ENCODE data around the gene PARD6G. TPM values are rescaled to one million over a fixed set of nuclear protein-coding genes. Genes with fewer than 3 reads are reported as not detected.
"Not testable (repeated sequence)": the region's sequence is repeated elsewhere in the genome, so short reads cannot be mapped to it uniquely, and the experiment has no call there.

Gene PARD6G
- total RNA-seq, 1 donor from 2014 or later: 6.5 TPM

DNA sequence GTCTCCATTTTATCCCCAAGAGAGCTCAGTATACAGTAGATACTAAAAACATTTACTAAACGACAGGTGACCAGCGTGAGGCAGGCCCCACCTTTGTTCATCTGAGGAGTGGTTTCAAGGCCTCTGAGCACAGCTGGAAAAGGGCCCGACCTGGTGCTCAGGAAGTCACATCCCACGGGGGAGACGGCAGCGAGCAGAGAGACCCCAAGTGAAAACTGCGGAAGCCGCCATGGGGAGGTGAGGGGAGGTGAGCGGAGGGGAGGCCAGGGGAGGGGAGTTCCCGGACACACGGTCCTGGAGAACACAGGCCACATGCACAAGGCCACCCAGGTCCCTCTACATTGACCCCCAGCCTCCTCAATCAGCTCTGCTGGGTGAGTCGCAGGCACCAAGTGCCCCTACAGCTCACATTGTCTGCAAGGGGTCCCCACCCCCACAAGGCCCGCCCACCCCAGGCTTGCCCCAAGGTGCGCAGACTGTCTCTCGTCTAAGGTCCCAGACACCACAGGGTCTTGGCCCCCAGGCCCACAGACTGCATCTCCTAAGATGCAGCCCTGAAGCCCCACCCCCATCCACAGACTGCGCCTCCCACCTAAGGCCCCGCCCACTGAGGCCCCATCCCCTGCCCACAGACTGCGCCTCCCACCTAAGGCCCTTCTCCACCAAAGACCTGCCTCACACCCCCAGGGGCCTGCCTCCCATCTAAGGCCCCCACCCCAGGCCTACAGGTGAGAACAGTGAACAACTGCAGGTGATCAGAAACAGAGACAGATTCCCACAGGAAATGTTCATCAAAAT is 19.1 kb downstream of the PARD6G start:
- no peaks in the 10 kb centered on the region for H3K4me1 ChIP-seq
- intact Hi-C loops (cut with DNase I): no loop called here
- no peaks in the 10 kb centered on the region for H3K9me3 ChIP-seq
- no peaks in the 10 kb centered on the region for H3K36me3 ChIP-seq
- no peak for ATAC-seq
- H3K4me3 ChIP-seq: no peak overlapping the region
- TF ChIP-seq, protein P1, sequence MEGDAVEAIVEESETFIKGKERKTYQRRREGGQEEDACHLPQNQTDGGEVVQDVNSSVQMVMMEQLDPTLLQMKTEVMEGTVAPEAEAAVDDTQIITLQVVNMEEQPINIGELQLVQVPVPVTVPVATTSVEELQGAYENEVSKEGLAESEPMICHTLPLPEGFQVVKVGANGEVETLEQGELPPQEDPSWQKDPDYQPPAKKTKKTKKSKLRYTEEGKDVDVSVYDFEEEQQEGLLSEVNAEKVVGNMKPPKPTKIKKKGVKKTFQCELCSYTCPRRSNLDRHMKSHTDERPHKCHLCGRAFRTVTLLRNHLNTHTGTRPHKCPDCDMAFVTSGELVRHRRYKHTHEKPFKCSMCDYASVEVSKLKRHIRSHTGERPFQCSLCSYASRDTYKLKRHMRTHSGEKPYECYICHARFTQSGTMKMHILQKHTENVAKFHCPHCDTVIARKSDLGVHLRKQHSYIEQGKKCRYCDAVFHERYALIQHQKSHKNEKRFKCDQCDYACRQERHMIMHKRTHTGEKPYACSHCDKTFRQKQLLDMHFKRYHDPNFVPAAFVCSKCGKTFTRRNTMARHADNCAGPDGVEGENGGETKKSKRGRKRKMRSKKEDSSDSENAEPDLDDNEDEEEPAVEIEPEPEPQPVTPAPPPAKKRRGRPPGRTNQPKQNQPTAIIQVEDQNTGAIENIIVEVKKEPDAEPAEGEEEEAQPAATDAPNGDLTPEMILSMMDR (IDR thresholded peaks at IDR 0.05): no peak
- H3K27ac ChIP-seq: no peak overlapping the region
- H3K27me3 ChIP-seq: no peaks in the 10 kb centered on the region
- DNase-seq: no peak

DNA sequence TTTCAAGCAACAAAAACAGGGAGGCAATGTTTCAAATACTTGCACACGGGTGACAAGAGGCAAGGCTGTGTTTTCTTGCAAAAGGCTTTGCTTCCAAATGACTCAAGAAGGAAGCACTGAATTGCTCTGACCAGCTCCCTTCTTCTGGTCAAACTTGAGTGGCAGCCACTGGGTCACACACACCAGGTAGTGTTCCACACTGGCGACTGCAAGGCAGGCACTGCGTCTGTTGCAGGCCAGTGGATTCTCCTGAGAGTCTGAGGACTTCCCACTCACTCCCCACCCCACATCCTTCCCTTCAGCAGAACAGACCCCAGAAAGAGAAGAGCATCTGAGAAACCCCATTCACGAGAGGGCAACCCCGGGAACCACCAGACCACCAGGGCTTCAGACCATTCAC is 19.8 kb downstream of the PARD6G start:
- no peak overlapping the region for H3K4me3 ChIP-seq
- intact Hi-C loops (cut with DNase I): no loop called here
- no peaks in the 10 kb centered on the region for H3K9me3 ChIP-seq
- ATAC-seq: no peak
- TF ChIP-seq, protein P1 (IDR thresholded peaks at IDR 0.05): no peak
- H3K36me3 ChIP-seq: no peaks in the 10 kb centered on the region
- no peak for DNase-seq
- H3K27me3 ChIP-seq: no peaks in the 10 kb centered on the region
- no peak overlapping the region for H3K27ac ChIP-seq
- H3K4me1 ChIP-seq: no peaks in the 10 kb centered on the region

DNA sequence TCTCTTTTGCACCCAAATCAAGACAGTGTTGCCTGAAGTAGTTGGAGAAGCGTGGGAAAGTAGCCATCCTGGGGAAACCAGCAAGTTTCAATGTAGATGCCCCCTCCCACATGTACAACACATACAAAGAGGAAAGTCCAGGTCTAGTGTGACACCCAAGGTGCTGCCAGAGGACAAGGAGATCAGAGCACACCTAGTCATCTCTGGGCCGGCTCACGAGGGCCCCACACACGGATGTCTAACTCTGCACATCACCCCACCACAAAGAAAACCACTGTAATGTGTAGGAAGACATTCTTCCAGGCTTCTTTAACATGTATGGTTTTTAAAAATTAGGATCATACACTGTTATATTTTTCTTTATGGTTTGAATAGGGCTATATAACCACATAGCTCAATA is 21.6 kb downstream of the PARD6G start:
- no peaks in the 10 kb centered on the region for H3K36me3 ChIP-seq
- TF ChIP-seq, protein P1 (IDR thresholded peaks at IDR 0.05): no peak
- no peak overlapping the region for H3K27ac ChIP-seq
- intact Hi-C loops (cut with DNase I): no loop called here
- H3K9me3 ChIP-seq: no peaks in the 10 kb centered on the region
- ATAC-seq (no peak), DNase-seq (no peak)
- H3K4me3 ChIP-seq: no peak overlapping the region
- H3K4me1 ChIP-seq: no peaks in the 10 kb centered on the region
- no peaks in the 10 kb centered on the region for H3K27me3 ChIP-seq

DNA sequence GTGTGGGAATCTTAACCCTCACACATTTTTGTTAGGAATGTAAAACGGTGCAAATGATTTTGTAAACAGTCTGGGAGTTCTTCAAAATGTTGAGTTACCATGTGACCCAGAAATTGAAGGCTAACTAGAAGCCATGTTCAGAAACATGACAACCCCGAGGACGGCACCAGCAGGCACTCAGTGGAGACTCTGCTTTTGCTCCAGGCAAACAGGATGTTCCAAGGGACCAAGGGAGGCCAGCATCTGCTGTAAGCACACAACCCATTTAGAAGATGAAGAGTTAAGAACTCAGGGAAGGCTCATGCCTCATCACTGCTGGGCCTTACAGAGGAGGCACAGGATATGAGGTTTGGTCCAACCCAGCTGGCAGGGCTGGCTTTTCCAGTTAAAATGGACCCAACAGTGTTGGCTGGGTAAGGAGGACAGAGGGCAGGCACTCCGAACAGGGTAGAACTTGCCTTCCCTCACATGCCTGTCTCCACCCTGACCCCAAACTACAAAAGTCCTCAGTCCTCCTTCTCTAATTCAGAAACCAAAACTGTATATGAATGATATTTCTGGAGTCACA is 23.6 kb downstream of the PARD6G start:
- no peak overlapping the region for H3K4me3 ChIP-seq

DNA sequence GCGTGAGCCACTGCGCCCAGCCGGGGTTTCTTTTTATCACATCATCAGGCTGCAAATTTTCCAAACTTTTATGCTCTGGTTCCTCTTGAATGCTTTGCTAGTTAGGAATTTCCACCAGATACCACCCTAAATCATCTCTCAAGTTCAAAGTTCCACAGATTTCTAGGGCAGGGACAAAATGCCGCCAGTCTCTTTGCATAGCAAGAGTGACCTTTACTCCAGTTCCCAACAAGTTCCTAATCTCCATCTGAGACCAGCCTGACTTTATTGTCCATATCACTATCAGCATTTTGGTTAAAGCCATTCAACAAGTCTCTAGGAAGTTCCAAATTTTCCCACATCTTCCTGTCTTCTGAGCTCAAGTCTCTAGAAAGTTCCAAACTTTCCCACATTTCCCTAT is 27.8 kb downstream of the PARD6G start:
- H3K4me3 ChIP-seq; H3K9me3 ChIP-seq; H3K27ac ChIP-seq; H3K27me3 ChIP-seq; DNase-seq; ATAC-seq; H3K4me1 ChIP-seq; H3K36me3 ChIP-seq; intact Hi-C loops (cut with DNase I): not testable (repeated sequence)

More for the DNA sequence above, 23.6 kb downstream of the PARD6G start:
- H3K4me1 ChIP-seq: no peaks in the 10 kb centered on the region
- TF ChIP-seq, protein P1 (IDR thresholded peaks at IDR 0.05): no peak
- DNase-seq (no peak), ATAC-seq (no peak)
- H3K9me3 ChIP-seq: no peaks in the 10 kb centered on the region
- no peak overlapping the region for H3K27ac ChIP-seq
- H3K36me3 ChIP-seq: no peaks in the 10 kb centered on the region
- intact Hi-C loops (cut with DNase I): no loop called here
- no peaks in the 10 kb centered on the region for H3K27me3 ChIP-seq

DNA sequence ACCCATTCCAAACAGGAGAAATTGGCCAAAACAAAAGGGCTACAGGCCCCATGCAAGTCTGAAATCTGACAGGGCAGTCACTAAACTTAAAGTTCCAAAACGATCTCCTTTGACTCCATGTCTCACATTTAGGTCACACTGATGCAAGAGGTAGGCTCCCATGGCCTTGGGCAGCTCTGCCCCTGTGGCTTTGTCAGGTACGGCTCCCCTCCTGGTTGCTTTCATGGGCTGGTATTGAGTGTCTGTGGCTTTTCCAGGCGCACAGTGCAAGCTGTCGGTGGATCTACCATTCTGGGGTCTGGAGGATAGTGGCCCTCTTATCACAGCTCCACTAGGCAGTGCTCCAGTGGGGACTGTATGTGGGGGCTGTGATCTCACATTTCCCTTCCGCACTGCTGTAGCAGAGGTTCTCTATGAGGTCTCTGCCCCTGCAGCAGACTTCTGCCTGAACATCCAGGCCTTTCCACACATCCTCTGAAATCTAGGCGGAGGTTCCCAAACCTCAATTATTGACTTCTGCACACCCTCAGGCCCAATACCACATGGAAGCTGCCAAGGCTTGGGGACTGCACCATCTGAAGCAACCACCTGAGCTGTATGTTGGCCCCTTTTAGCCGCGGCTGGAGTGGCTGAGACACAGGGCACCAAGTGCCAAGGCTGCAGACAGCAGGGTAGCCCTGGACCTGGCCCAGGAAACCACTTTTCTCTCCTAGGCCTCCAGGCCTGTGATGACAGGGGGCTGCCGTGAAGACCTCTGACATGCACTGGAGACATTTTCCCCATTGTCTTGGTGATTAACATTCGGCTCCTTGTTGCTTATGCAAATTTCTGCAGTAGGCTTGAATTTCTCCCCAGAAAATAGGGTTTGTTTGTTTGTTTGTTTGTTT is 28.7 kb downstream of the PARD6G start:
- intact Hi-C loops (cut with DNase I): no loop called here
- DNase-seq (no peak), ATAC-seq (no peak)

More for the DNA sequence above, 28.7 kb downstream of the PARD6G start:
- Histone ChIP-seq H3K4me3 (no peak overlapping the region), H3K4me1 (no peaks in the 10 kb centered on the region), H3K27ac (no peak overlapping the region), H3K27me3 (no peaks in the 10 kb centered on the region), H3K9me3 (no peaks in the 10 kb centered on the region), H3K36me3 (no peaks in the 10 kb centered on the region)
- TF ChIP-seq, protein P1 (IDR thresholded peaks at IDR 0.05): no peak

Measured in upper lobe of right lung (tissue), 1 donor.